ENCODE results near the gene ISM1.

DNA sequence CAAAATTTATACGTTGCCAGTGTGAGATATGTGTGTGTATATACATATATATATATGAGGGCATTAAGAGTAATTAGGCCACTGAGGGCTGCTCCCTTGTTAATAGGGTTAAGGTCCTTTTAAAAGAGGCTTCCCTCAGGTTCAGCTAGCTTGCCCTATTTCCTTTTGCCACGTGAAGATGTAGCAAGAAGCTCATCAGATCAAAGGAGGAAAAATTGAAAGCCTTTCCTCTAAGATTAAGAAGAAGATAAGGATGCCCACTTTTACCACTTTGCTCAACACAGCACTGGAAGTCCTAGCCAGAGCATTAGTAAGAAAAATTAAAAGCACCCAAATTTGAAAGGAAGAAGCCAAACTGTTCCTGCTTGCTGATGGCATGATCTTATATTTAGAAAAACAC lies 33.2 kb upstream of the ISM1 start:
- no peak for TF ChIP-seq SRSF1 (optimal IDR thresholded peaks at IDR 0.05; ENCODE audit: low read depth, low read length)
- no peak for TF ChIP-seq EHMT2 (IDR thresholded peaks at IDR 0.05; ENCODE audit: borderline replicate concordance, low read depth, low read length)
- TF ChIP-seq HNRNPL (IDR thresholded peaks at IDR 0.05; ENCODE audit: low read depth, low read length), result no peak
- no peak for TF ChIP-seq NR2F6 (IDR thresholded peaks at IDR 0.05)
- no peak for TF ChIP-seq NR2F6 (CRISPR knock-in tag; IDR thresholded peaks at IDR 0.05)
- TF ChIP-seq ZNF225 (CRISPR knock-in tag; IDR thresholded peaks at IDR 0.05), result no peak
- TF ChIP-seq ZNF10 (CRISPR knock-in tag; IDR thresholded peaks at IDR 0.05; ENCODE audit: borderline replicate concordance, low read depth), result no peak
- TF ChIP-seq, protein P1, sequence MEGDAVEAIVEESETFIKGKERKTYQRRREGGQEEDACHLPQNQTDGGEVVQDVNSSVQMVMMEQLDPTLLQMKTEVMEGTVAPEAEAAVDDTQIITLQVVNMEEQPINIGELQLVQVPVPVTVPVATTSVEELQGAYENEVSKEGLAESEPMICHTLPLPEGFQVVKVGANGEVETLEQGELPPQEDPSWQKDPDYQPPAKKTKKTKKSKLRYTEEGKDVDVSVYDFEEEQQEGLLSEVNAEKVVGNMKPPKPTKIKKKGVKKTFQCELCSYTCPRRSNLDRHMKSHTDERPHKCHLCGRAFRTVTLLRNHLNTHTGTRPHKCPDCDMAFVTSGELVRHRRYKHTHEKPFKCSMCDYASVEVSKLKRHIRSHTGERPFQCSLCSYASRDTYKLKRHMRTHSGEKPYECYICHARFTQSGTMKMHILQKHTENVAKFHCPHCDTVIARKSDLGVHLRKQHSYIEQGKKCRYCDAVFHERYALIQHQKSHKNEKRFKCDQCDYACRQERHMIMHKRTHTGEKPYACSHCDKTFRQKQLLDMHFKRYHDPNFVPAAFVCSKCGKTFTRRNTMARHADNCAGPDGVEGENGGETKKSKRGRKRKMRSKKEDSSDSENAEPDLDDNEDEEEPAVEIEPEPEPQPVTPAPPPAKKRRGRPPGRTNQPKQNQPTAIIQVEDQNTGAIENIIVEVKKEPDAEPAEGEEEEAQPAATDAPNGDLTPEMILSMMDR (CRISPR knock-in tag; IDR thresholded peaks at IDR 0.05), result no peak
- TF ChIP-seq POLR2AphosphoS5 (IDR thresholded peaks at IDR 0.05; ENCODE audit: low read depth, low read length), result no peak
- TF ChIP-seq ZFX (CRISPR knock-in tag; IDR thresholded peaks at IDR 0.05; ENCODE audit: low read depth), result no peak
- TF ChIP-seq, protein P2, sequence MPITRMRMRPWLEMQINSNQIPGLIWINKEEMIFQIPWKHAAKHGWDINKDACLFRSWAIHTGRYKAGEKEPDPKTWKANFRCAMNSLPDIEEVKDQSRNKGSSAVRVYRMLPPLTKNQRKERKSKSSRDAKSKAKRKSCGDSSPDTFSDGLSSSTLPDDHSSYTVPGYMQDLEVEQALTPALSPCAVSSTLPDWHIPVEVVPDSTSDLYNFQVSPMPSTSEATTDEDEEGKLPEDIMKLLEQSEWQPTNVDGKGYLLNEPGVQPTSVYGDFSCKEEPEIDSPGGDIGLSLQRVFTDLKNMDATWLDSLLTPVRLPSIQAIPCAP (CRISPR knock-in tag; IDR thresholded peaks at IDR 0.05; ENCODE audit: low read depth), result no peak

All from HepG2 (cell line).